Measurements from ENCODE around the gene SLF1. TPM values are rescaled to one million over a fixed set of nuclear protein-coding genes. Genes with fewer than 3 reads are reported as not detected.

Gene SLF1
- total RNA-seq, 6 experiments from 2014 or later: 3.3 to 6.6 (median 5.0) TPM

- H3K27ac Mint-ChIP-seq: no peak overlapping the region
- H3K4me3 Mint-ChIP-seq: no peak overlapping the region
- no peak for DNase-seq
- H3K27me3 Mint-ChIP-seq (ENCODE audit: insufficient read depth): no peaks in the 10 kb centered on the region
- TF ChIP-seq CTCF (IDR thresholded peaks at IDR 0.05): no peak
- no peaks in the 10 kb centered on the region for H3K36me3 Mint-ChIP-seq (ENCODE audit: low read depth)
- peaks cover 23% of the 10 kb centered on the region for H3K4me1 Mint-ChIP-seq (ENCODE audit: low read depth)
- no peaks in the 10 kb centered on the region for H3K9me3 Mint-ChIP-seq
Measured at GRCh38 chr5:94675965-94676618, 57.6 kb downstream of the SLF1 start.

- Mint-ChIP-seq H3K4me3 (no peak overlapping the region), H3K9me3 (no peaks in the 10 kb centered on the region), H3K27ac (no peak overlapping the region), H3K4me1 (ENCODE audit: low read depth) (no peaks in the 10 kb centered on the region), H3K36me3 (ENCODE audit: low read depth) (no peaks in the 10 kb centered on the region; the same call in 1 of the 2 replicates), H3K27me3 (ENCODE audit: insufficient read depth) (no peaks in the 10 kb centered on the region; the same call in 1 of the 2 replicates)
- TF ChIP-seq CTCF (IDR thresholded peaks at IDR 0.05): no peak
- DNase-seq: no peak
Measured at GRCh38 chr5:94682814-94683520, 64.5 kb downstream of the SLF1 start.

- Mint-ChIP-seq H3K9me3 (no peaks in the 10 kb centered on the region), H3K4me1 (ENCODE audit: low read depth) (peaks cover 45% of the 10 kb centered on the region), H3K4me3 (no peak overlapping the region), H3K36me3 (ENCODE audit: low read depth) (no peaks in the 10 kb centered on the region; the same call in 1 of the 2 replicates), H3K27me3 (ENCODE audit: insufficient read depth) (no peaks in the 10 kb centered on the region), H3K27ac (no peak overlapping the region)
- no peak for DNase-seq
- no peak for TF ChIP-seq CTCF (IDR thresholded peaks at IDR 0.05)
Measured at GRCh38 chr5:94689908-94690307, 71.4 kb downstream of the SLF1 start.

- peaks cover 46% of the 10 kb centered on the region for H3K4me1 Mint-ChIP-seq (ENCODE audit: low read depth)
- no peak for TF ChIP-seq CTCF (IDR thresholded peaks at IDR 0.05)
- no peak for DNase-seq
- H3K36me3 Mint-ChIP-seq (ENCODE audit: low read depth): no peaks in the 10 kb centered on the region; the same call in 1 of the 2 replicates
- H3K4me3 Mint-ChIP-seq: no peak overlapping the region
- no peaks in the 10 kb centered on the region for H3K27me3 Mint-ChIP-seq (ENCODE audit: insufficient read depth)
- H3K27ac Mint-ChIP-seq: no peak overlapping the region
- H3K9me3 Mint-ChIP-seq: no peaks in the 10 kb centered on the region
Measured at GRCh38 chr5:94690778-94691177, 72.3 kb downstream of the SLF1 start.

- Mint-ChIP-seq H3K4me3 (no peak overlapping the region), H3K27me3 (ENCODE audit: insufficient read depth) (no peaks in the 10 kb centered on the region), H3K4me1 (ENCODE audit: low read depth) (peaks cover 46% of the 10 kb centered on the region), H3K27ac (no peak overlapping the region), H3K9me3 (no peaks in the 10 kb centered on the region), H3K36me3 (ENCODE audit: low read depth) (no peaks in the 10 kb centered on the region; the same call in 1 of the 2 replicates)
- no peak for DNase-seq
- no peak for TF ChIP-seq CTCF (IDR thresholded peaks at IDR 0.05)
Measured at GRCh38 chr5:94691291-94691690, 72.8 kb downstream of the SLF1 start.
